Stimulated activated naive CD8-positive, alpha-beta T cell treated with anti-CD3 and anti-CD28 coated beads, Interleukin-15, amount 100 ng/mL, for 72 hours (primary cell): ENCODE results near the gene INPP5J.

ENCODE experiments used
- ATAC-seq: fragments of 150-1000 bp; cut with Tn5 transposase; 2 replicates; pipeline ENCODE4 v1.10.0; 2021; ENCODE audit warnings: mild to moderate bottlenecking, moderate library complexity
- DNase-seq, 2 donors: peaks; one replicate each; pipeline ENCODE4 v3.0.0; 2021 to 2022
- H3K27ac Mint-ChIP-seq, 2 donors: one replicate each; pipeline ENCODE4 v1.8.0; 2022; ENCODE audit warnings: mild to moderate bottlenecking in 2 of 2, mixed read lengths in 2 of 2, moderate library complexity in 2 of 2
- H3K27me3 Mint-ChIP-seq: one replicate; pipeline ENCODE4 v1.8.0; 2022; ENCODE audit warnings: mixed read lengths
- H3K4me1 Mint-ChIP-seq: one replicate; pipeline ENCODE4 v1.8.0; 2022; ENCODE audit warnings: mild to moderate bottlenecking, mixed read lengths
- H3K4me3 Mint-ChIP-seq, 2 donors: one replicate each; pipeline ENCODE4 v1.8.0; 2022; ENCODE audit warnings: mild to moderate bottlenecking in 2 of 2, mixed read lengths in 2 of 2, moderate library complexity in 1 of 2
- H3K9me3 Mint-ChIP-seq, 2 donors: one replicate each; pipeline ENCODE4 v1.8.0; 2022; ENCODE audit warnings: mixed read lengths in 2 of 2

INPP5J gene

GRCh38 chr22:31083923-31084810 is 38.6 kb upstream of the INPP5J start:
- Mint-ChIP-seq H3K9me3 (no peaks in the 10 kb centered on the region), H3K27me3 (no peaks in the 10 kb centered on the region), H3K27ac (peak overlapping the region; percentile 88 to 96), H3K4me3 (peak overlapping the region; percentile 86 to 95), H3K4me1 (peaks cover 49% of the 10 kb centered on the region)
- DNase-seq, result no peak
- ATAC-seq, result peak; percentile 19

GRCh38 chr22:31084811-31085492 is 37.8 kb upstream of the INPP5J start:
- DNase-seq, result peak; percentile 86 to 88
- Mint-ChIP-seq H3K27me3 (no peaks in the 10 kb centered on the region), H3K9me3 (no peaks in the 10 kb centered on the region), H3K27ac (peak overlapping the region; percentile 91 to 97), H3K4me1 (peaks cover 49% of the 10 kb centered on the region), H3K4me3 (peak overlapping the region; percentile 86 to 95)
- ATAC-seq, result peak; percentile 89

GRCh38 chr22:31085493-31085824 is 37.3 kb upstream of the INPP5J start:
- Mint-ChIP-seq H3K27ac (peak overlapping the region; percentile 91 to 97), H3K4me1 (peaks cover 48% of the 10 kb centered on the region), H3K27me3 (no peaks in the 10 kb centered on the region), H3K4me3 (peak overlapping the region; percentile 86 to 95), H3K9me3 (no peaks in the 10 kb centered on the region)
- DNase-seq (no peak), ATAC-seq (no peak)

- no peaks in the 10 kb centered on the region for H3K27me3 Mint-ChIP-seq
- H3K4me1 Mint-ChIP-seq, result peaks cover 43% of the 10 kb centered on the region
- no peaks in the 10 kb centered on the region for H3K9me3 Mint-ChIP-seq
- no peak for DNase-seq
- no peak overlapping the region for H3K27ac Mint-ChIP-seq
- peak overlapping the region in 1 of 2 donors; percentile 86 for H3K4me3 Mint-ChIP-seq
- ATAC-seq, result no peak
These were observed 36.8 kb upstream of the INPP5J start for GRCh38 chr22:31085928-31086327.

GRCh38 chr22:31086703-31087330 is 35.9 kb upstream of the INPP5J start:
- Mint-ChIP-seq H3K4me1 (peaks cover 34% of the 10 kb centered on the region), H3K4me3 (no peak overlapping the region), H3K9me3 (no peaks in the 10 kb centered on the region), H3K27ac (no peak overlapping the region), H3K27me3 (no peaks in the 10 kb centered on the region)
- DNase-seq, result no peak
- no peak for ATAC-seq

- no peak overlapping the region for H3K27ac Mint-ChIP-seq
- no peaks in the 10 kb centered on the region for H3K9me3 Mint-ChIP-seq
These were observed 35.0 kb upstream of the INPP5J start for GRCh38 chr22:31087744-31088215.

GRCh38 chr22:31088233-31088986 is 34.4 kb upstream of the INPP5J start:
- Mint-ChIP-seq H3K27ac (no peak overlapping the region), H3K9me3 (no peaks in the 10 kb centered on the region), H3K4me1 (peaks cover 18% of the 10 kb centered on the region), H3K27me3 (no peaks in the 10 kb centered on the region), H3K4me3 (no peak overlapping the region)
- DNase-seq (no peak), ATAC-seq (no peak)

More at GRCh38 chr22:31087744-31088215, 35.0 kb upstream of the INPP5J start:
- Mint-ChIP-seq H3K4me1 (peaks cover 25% of the 10 kb centered on the region), H3K4me3 (no peak overlapping the region), H3K27me3 (no peaks in the 10 kb centered on the region)
- DNase-seq (no peak), ATAC-seq (no peak)

GRCh38 chr22:31089160-31090100 is 33.3 kb upstream of the INPP5J start:
- Mint-ChIP-seq H3K27me3 (no peaks in the 10 kb centered on the region), H3K9me3 (no peaks in the 10 kb centered on the region), H3K4me3 (no peak overlapping the region), H3K4me1 (peaks cover 8% of the 10 kb centered on the region), H3K27ac (no peak overlapping the region)
- no peak for ATAC-seq
- DNase-seq, result no peak

GRCh38 chr22:31090217-31091085 is 32.3 kb upstream of the INPP5J start:
- no peaks in the 10 kb centered on the region for H3K27me3 Mint-ChIP-seq
- H3K4me1 Mint-ChIP-seq, result peaks cover 2% of the 10 kb centered on the region
- no peaks in the 10 kb centered on the region for H3K9me3 Mint-ChIP-seq
- H3K4me3 Mint-ChIP-seq, result no peak overlapping the region
- ATAC-seq, result no peak
- no peak for DNase-seq
- no peak overlapping the region for H3K27ac Mint-ChIP-seq

- DNase-seq, result no peak
- H3K4me1 Mint-ChIP-seq, result no peaks in the 10 kb centered on the region
- no peaks in the 10 kb centered on the region for H3K9me3 Mint-ChIP-seq
- H3K27me3 Mint-ChIP-seq, result no peaks in the 10 kb centered on the region
- no peak for ATAC-seq
- H3K4me3 Mint-ChIP-seq, result no peak overlapping the region
- H3K27ac Mint-ChIP-seq, result no peak overlapping the region
These were observed 31.4 kb upstream of the INPP5J start for GRCh38 chr22:31091106-31091975.

GRCh38 chr22:31092161-31092560 is 30.6 kb upstream of the INPP5J start:
- DNase-seq, result no peak
- Mint-ChIP-seq H3K9me3 (no peaks in the 10 kb centered on the region), H3K4me1 (no peaks in the 10 kb centered on the region), H3K4me3 (no peak overlapping the region), H3K27ac (peak overlapping the region in 1 of 2 donors; percentile 3), H3K27me3 (no peaks in the 10 kb centered on the region)
- ATAC-seq, result no peak

GRCh38 chr22:31093086-31093850 is 29.5 kb upstream of the INPP5J start:
- ATAC-seq (no peak), DNase-seq (no peak)
- H3K27me3 Mint-ChIP-seq, result no peaks in the 10 kb centered on the region
- H3K4me1 Mint-ChIP-seq, result no peaks in the 10 kb centered on the region
- no peak overlapping the region for H3K4me3 Mint-ChIP-seq
- no peaks in the 10 kb centered on the region for H3K9me3 Mint-ChIP-seq
- no peak overlapping the region for H3K27ac Mint-ChIP-seq
